Left renal pelvis (tissue), 4 donors: ENCODE data around the gene ZBTB16. TPM values are rescaled to one million over a fixed set of nuclear protein-coding genes. Genes with fewer than 3 reads are reported as not detected.

Source experiments
- DNase-seq, 4 donors: peaks; one replicate each; pipeline ENCODE4 v3.0.0-alpha.2; 2013; ENCODE audit warnings: low read depth in 4 of 4, low spot score in 3 of 4
- polyA plus RNA-seq, 4 donors: library from polyadenylated mRNA; unstranded; fragments of 120-200 nt; gene quantifications; one replicate each; pipeline ENCODE4 v1.2.1, GENCODE V29; 2013; ENCODE audit not compliant: insufficient read length in 4 of 4

Gene ZBTB16
- polyA plus RNA-seq, 4 donors = 1.2 to 1.9 (median 1.4) TPM

DNA sequence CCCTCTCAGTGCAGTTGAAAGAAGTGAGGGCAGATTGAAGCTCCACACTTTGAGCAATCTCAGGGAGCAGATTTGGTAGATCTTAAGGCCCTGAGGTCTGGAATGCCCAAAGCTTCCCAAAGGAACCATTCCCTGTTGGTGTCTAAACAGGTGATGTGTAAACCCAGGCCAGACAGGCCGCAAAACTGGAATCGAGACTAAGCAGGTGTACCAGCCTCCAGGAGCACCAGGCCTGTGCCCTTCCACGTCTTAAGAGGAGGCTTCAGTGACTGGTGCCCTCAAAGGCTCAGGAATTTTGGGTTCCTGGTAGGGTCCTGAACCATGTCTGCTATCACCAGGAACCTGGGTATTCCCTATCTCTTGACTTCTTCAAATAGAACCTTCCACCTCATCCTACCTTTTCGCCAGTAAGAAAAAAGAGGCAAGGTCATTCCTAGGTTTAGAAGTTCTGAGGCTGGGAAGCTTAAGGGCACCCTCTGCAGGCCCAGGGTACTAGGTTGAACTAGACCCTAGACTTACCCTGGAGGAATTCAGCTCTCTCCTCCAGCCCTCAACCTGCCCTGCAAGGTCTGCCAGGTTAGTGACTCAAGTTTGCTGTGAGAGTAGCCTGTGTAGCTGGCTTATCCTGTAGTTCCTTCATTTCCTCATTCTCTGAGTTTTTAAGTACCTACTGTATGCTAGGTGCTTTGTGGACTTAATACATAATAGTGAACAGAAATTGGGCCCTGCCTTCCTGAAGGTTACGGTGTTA, 136.6 kb downstream of the ZBTB16 start:
- no peak for DNase-seq

DNA sequence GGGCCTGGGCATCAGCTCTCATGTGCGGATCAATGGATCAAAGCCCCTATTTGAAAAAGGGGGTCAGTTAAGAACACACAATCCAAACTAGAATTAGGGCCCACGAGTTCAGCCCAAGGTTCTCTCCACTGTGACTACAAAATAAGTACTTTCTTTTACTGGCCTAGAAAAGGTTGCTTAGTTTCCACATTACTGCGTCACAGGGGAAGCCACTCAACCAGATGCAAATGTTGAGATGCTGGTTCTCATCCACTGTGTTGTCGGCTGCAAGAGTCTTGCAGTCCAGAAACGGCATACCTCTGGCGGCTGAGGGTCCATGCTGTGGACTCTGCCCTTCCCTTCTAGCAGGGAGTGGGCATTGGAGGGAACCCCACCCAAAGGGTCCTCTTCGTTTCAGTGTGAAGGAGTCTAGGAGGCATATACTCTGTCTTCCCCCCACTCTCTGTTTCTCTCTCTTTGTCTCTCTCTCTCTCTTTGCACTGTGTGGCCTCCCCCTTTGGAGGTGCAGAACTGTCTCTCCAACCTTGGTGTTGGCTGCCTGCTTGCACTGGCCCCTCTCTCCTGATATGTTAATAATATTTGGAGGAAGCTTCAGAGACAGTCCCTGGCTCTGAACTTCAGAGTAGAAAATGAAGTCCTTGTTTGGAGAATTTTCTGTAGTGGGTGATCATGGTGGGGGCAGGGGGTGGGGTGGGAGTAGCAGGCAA, 137.6 kb downstream of the ZBTB16 start:
- DNase-seq = no peak

DNA sequence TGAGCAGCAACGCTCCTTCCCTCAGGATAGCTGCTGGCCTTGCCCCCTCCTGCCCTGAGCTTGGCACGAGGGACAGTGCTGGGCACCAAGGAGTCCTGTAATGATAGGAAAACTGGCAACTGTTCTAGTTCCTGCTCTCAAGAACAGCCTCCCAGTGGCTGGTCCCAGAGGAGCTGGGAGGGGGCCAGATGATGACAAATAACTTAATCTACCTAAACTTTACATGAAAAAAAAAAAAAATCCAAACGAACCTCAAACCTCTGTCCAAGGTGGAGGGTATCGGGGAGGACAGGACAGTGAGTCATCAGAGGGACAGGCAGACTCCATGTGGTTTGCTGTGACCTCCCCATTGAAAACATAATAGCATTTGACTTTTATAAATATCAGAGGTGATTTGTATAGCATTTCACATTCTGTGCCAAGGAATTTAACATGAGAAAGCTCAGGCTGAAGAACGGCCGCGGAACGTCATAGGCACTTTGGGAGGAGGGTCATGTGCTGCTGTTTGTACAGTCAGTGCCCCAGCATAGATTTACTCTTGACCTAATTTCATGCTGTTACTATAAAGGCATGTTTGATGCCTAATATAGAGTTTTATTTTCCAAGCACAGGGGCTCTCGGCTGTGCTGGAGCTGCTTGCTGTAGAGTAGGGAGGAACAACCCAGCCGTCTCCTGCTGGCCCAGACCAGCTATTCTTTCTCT, 138.4 kb downstream of the ZBTB16 start:
- no peak for DNase-seq

DNA sequence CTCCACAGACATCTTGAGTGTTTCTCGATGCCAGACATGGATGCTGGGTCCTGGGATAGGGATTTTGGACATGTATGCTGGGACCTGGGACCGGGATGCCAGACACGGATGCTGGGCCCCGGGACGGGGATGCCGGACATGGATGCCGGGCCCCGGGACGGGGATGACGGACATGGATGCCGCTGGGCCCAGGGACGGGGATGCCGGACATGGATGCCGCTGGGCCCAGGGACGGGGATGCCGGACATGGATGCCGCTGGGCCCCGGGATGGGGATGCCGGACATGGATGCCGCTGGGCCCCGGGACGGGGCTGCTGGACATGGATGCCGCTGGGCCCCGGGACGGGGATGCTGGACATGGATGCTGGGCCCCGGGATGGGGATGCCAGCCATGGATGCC, 139.5 kb downstream of the ZBTB16 start:
- DNase-seq = no peak

DNA sequence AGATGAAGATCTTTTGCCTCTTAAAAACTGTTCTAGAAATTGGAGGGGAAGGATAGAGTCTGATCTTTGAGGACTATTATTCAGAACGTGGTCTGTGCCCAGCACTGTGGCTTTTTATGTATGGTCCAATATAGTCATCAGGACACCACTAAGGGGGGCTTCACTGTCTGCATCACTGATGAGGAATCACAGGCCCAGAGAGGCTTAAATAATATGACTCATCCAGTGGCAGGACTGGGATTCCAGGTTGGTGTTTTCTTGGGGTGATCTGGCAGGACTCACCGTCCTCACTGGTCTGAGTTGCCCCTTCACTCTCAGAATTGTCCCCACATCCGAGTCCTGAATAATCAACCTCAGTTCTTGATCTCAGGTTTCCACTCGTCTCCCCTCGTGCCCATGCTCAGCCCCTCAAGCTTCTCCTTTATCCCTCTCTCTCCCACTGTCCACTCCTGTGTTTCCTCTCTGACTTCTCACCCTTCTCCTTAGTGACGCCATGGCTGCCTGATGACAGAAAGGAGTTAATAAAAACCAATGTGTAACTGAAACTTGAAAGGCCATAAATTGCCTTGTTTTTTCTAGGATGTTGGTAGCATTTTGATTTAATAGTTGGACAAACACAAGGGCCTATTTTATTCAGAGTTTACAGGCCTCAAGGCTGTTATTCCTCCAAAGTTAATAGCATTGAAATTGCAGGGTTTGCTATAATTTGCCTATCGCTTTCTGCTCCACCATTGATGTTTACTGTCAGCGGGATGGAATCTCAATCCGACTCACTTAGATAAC, 141.0 kb downstream of the ZBTB16 start:
- no peak for DNase-seq

DNA sequence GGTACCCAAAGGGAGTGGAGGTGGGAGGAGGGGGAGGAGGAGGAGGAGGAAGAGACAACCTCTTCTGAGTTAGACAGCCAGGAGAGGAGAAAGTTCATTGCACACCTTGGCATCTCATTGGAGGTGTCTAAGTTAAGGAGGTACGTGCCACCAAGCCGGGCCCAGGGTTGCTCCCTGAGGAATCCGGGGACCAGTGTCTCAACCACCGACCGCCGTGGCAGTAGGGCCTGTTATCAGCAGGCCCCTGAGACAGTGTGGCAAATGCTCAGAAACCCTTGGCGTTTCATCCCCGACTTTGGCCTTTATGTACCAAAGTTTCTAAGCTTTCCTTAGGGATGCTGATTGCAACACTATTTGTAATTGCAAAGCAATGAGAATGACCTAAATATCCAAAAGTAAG, 141.7 kb downstream of the ZBTB16 start:
- no peak for DNase-seq

DNA sequence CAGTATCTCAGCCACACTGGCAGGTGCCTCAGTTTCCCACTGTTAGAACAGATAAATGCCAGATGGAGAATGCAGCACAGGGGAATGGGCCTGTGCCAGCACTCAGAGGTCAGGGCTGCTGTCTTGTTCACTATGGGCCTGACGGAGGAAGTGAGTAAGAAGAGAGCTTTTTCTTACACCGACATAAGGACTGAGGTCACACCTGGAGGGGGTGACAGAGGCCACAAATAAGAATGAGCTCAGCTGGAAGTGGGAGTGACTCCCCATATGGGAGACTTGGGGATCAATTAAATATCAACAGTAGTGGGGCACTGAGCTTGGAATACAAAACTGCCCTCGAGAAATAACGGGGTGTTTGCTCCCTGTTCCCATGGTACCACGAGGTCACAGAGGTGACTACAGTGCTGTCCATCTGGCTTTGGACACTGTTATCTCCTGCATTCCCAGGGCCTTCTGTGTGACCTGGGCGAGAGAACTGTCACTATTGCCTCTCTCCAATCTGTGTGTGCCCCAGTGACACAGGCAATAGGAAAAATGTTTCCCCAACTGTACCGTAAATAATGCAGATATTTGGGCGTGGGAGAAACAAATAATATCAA, 142.6 kb downstream of the ZBTB16 start:
- DNase-seq = no peak

DNA sequence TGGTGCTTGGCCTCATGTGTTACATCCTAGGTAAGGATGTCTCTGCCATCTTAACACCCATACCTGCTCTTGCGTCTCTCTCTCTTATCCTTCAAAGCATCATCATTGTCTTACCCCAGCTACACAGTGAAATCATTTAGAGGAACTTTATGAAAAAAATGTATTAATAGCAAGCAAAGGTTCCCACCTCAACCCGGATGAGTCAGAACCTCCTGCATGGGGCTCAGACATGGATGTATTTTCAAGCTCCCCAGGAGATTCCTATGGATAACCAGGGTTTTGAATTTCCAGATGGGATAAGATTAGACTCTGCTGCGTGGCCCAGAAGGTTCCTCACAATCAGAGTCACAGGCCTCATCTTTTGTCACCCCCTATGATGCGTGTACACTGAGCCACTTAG, 147.6 kb downstream of the ZBTB16 start:
- DNase-seq = no peak

DNA sequence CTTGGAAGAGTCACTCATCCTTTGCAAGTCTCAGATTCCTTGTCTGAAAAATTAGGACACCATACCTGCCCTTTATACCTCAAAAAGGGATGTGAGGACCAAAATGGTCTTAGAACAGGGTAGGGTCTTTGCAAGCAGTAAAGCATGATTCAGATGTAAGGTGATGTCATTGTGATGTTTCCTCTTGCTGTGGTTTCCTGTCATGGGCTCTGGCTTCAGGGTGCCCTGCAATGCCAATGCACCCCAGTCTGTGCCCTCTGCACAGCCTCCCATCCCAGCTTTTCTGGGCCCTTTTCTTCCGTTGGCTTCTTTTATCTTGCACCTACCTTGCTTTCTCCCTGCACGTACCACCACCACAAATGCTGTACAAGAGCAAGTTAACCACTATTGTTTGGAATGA, 148.9 kb downstream of the ZBTB16 start:
- no peak for DNase-seq

DNA sequence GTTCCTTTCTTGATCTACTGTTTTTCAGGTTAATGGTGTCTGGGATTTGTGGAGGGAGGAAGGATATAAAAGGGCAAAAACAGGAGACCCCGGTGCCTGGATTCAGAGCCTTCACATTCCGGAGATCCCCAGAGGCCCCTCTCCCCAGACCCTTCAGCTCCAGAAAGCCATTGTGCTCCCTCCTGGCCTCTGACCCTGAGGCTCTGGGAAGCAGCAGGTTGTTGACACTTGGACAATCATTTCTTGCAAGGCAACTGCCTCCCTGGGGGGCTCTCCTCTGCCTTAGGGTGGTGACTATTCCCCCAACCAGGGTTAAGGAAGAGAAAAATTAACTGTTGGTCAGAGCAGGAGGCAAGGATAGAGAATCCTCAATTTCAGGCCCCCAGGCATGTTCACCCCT, 149.8 kb downstream of the ZBTB16 start:
- DNase-seq = no peak

DNA sequence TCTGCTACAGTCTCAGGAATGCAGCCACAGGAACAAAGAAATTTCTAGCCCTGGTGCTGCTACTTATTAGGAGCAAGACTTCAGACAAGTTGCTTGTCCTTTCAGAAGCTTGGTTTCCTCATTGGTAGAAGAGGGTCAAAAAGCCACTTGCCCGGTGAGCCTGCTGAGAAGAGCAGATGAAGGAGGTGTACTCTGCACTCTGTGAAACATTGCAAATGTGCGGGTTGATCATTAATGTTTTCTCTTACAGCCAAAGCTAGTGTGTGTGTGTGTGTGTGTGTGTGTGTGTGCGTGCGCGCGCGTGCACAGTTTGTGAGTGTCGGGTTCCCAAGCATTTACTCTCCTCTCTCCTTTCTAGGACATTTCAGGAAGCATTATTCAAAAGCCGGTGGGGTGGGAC, 150.4 kb downstream of the ZBTB16 start:
- peak in 2 of 4 donors; percentile 48 to 68 for DNase-seq

DNA sequence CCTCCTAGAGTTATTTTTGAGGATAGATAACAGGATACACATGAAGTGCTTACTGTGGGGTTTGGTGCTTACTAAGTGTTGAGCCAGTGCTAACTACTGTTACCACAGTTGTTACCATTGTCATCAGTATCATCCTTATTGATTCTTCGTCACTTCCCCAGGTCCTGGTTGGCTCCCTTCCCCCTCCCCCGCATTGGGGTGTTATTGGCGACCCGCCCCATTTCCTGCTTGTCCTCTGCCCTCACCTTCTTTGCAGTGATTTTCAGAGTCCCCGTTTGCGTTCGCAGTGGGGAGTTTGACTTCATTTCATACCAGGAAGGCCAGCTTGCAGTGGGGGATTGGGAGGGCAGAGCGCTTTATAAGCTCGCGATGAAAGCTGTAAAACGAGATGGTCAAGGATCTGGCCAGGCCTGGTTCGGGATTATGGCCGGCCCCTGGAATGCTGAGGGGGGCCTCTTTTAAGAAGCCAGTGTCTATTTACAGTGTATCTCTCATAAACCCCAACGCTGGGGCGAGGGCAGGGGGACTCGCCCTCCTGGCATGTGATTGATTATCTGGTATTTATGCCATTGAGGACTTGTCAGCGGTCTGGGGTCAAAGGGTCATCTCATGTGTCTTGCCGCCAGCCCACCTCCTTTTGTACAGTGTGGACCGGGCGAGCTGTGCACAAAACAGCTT, 152.1 kb downstream of the ZBTB16 start:
- DNase-seq = no peak

DNA sequence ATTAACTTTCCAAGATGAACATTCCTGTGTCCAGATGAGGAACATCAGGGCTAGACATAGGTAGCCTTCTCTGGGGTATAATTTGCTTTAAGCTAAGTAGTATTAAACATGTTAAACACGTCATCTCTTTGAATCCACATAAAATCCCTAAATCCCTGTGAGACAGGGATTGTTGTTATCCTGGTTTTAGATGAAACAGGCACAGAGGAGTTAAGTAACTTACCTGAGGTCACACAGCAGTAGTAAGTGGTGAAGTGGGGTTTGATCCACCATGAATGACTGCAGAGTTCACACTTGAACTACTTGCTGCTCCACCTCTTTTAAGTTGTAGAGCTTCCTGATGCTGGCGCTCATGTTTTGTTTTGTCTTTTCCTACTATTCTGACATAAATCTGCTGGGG, 154.1 kb downstream of the ZBTB16 start:
- DNase-seq = no peak

DNA sequence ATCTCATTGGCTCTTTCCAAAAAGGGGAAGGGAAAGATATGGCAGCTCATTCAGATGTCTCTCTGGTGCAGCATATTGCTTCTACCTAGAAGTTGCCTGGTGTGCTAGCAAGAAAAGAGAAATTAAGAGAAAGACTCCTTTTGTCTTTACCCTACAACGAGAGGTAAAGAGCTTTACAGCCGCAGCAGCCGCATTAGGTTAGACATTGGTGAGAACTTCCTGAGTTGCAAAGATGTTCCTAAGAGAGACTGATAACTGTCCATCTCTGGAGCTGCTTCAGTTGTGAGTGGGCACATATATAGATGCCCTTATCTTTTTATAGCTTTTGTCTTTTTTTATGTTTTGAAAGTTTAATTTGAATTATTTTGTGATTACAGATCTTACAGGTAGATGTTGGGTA, 155.9 kb downstream of the ZBTB16 start:
- DNase-seq = no peak

DNA sequence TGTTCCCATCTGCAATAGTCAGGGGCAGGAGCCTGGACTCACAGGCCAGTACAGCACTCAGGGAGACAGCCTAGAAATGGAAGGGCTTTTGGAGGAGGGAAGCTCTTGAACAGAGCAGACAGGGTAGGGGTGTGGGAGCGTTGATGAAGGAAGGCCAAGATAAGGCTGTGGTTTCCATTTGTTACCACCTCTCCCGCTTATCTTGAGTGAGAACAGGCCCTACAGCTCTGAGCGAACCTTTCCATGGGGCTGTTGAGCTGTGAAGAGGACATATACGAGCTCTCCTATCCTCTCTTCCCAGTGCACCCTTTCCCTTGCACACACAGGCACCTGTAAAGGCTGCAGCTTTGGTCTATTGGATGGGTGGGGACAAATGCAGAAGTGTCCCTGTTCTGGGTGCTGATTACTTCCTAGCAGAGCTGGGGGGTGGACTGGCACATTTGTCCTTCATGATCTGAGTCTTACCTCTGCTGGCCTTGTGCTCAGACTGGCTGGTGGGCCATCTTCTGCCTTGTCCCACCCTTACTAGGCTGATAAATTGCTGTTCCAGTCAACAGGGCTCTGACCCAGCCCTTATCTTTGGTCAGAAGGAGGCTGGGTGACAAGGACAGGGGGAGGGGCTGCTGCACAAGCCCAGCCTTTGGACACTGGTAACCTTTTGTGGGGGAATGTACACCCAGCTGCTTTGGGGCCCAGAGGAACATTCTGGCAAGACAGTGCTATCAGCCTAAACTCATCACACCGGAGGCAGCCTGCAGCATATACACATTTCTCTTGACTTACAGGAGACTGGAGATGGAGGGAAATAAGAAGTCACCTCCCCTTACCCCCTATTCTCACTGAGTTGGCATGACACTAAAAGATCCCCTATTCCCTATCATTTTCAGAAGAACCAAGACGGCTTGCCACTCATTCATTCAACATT, 156.6 kb downstream of the ZBTB16 start:
- no peak for DNase-seq

DNA sequence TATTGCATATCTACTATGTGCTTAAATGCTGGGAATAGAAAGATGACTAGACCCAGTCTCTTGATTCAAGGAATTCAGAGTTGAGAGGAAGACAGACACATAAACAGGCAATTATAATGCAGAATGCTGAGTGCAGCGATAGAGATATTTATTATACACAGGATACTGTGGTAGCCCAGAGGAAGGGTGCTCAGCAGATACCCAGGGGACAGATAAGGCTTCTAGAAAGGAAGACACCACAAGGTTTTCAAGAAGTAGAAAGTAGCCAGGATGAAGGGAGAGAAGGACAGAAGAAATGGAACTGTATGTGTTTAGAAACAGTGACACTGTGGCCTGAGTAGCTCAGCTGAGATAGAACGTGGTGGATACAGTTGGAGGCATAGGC, 157.3 kb downstream of the ZBTB16 start:
- no peak for DNase-seq

DNA sequence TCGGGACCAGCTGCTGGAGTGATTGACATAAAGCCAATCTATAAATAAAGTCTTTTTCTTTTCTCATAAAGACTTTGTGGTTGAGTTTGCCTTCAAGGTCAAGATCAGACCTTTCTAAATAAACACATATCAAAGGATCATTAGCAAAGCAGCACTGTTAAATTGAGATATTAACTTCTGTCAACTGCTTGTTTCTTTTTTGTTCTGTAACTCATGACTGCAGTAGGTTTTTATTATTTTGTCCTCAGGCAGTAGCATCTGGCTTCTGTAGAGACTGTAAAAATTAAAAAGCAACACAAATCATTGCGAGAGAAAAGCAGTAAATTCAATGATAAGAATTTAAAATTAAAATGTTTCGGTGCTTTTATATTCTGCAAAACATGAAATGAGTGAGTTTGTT, 159.0 kb downstream of the ZBTB16 start:
- no peak for DNase-seq

DNA sequence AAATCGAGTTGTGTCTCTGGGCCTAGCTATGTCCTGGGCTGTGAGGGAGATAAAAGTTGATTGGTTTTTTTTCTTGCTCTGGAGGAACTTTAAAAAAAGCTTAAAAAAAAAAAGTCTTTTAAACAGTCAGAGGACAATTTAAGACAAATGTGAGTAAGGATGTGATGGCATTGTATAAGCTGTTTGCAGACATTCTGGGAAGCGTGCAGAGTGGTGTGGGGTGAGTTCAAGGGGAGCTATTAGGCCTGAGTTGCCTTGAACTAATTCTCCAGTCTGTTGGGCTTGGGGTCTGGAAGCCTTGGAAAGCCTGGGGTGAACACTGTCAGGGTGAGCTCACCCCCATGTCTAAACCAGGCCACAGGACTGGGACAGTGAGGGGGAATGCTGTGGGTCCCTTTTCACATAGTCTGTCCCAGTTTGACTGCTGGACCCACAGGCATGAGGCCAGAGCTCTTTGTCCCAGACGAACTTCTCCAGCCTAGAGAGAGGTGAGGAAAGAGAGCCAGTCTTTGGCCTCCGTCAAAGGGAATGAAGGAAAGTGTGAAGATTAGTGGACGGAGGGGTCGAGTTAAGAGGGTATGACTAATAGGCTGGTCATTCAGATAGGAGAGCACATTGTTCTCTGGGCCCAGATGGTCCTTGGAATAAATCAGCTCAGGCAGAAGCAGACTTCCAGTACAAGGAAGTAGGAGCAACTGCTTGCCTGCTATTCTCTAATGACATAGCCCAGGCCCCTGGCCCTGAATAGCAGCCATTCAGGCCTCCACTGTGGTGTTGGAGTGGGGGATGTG, 160.2 kb downstream of the ZBTB16 start:
- DNase-seq = no peak
